ENCODE measurements around the gene GRK4. TPM values are rescaled to one million over a fixed set of nuclear protein-coding genes. Genes with fewer than 3 reads are reported as not detected.
A peak's percentile ranks its signal among the peaks of the same experiment; 100 is the strongest.

Gene GRK4
- total and polyA plus RNA-seq, 4 donors, result 1.0 to 2.2 (median 1.8) TPM

- WGBS, result 47% methylated on average over 6 of the region's 6 CpGs
- Histone ChIP-seq H3K9me3 (ENCODE audit: control insufficient read depth in 4 of 4, low read length in 3 of 4) (no peaks in the 10 kb centered on the region), H3K4me1 (ENCODE audit: control insufficient read depth in 4 of 4, insufficient read depth in 4 of 4, low read length in 3 of 4) (peaks cover 5 to 30% (median 21%) of the 10 kb centered on the region in 4 donors), H3K36me3 (ENCODE audit: control insufficient read depth in 4 of 4, insufficient read depth in 3 of 4, low read depth in 1 of 4, low read length in 3 of 4) (peaks cover 12 to 46% (median 33%) of the 10 kb centered on the region in 4 donors), H3K27ac (ENCODE audit: low read depth in 1 of 2, low read length in 2 of 2) (peak overlapping the region; percentile 56 to 77), H3K27me3 (ENCODE audit: control insufficient read depth in 4 of 4, insufficient read depth in 4 of 4, low read length in 3 of 4) (no peaks in the 10 kb centered on the region), H3K4me3 (ENCODE audit: low read depth in 1 of 3, low read length in 3 of 3) (no peak overlapping the region), H3K9ac (ENCODE audit: low read depth in 1 of 2, low read length in 2 of 2) (peak overlapping the region in 1 of 2 donors; percentile 55)
- DNase-seq (ENCODE audit: low spot score), result no peak
- TF ChIP-seq TAF1 (conservative IDR thresholded peaks at IDR 0.05) (no peak), FOXA2 (IDR thresholded peaks at IDR 0.05) (no peak), GABPA (IDR thresholded peaks at IDR 0.05 in 1 of 2, conservative IDR thresholded peaks at IDR 0.05 in 1 of 2) (peak in 1 of 2 donors; percentile 16), ATF3 (IDR thresholded peaks at IDR 0.05) (no peak), MAX (IDR thresholded peaks at IDR 0.05) (peak; percentile 29), FOXA1 (IDR thresholded peaks at IDR 0.05) (no peak), JUND (IDR thresholded peaks at IDR 0.05) (peak in 1 of 2 donors; percentile 52), RAD21 (IDR thresholded peaks at IDR 0.05) (peak; percentile 24 to 39), REST (IDR thresholded peaks at IDR 0.05) (peak; percentile 57), HNF4G (IDR thresholded peaks at IDR 0.05) (peak; percentile 87), EGR1 (IDR thresholded peaks at IDR 0.05; ENCODE audit: low read depth in 2 of 2) (no peak), HNF4A (conservative IDR thresholded peaks at IDR 0.05) (peak; percentile 97), SP1 (IDR thresholded peaks at IDR 0.05) (peak; percentile 84), NR2F2 (IDR thresholded peaks at IDR 0.05) (no peak), YY1 (IDR thresholded peaks at IDR 0.05) (peak; percentile 47), CTCF (IDR thresholded peaks at IDR 0.05; ENCODE audit: low read depth, low read length, missing input control) (no peak), RXRA (IDR thresholded peaks at IDR 0.05) (peak; percentile 68 to 75), ZBTB33 (IDR thresholded peaks at IDR 0.05) (peak; percentile 75)
Observed at GRCh38 chr4:2953496-2953895, 9.9 kb upstream of the GRK4 start.

Measured in liver (tissue), 9 donors.